Thyroid gland (tissue), 4 donors: ENCODE measurements around the gene ZNF232.
"Not testable (repeated sequence)": the region's sequence is repeated elsewhere in the genome, so short reads cannot be mapped to it uniquely, and the experiment has no call there.

Experiments
- CTCF ChIP-seq, 6 experiments: fragments of 200-600 bp in 3 of 6; fragments of 450-650 bp in 3 of 6; sonication (generic) in 3 of 6; IDR thresholded peaks; one replicate each; pipeline ENCODE4 v1.5.1; 2016 to 2019; ENCODE audit warnings: antibody characterized with exemption in 6 of 6, mild to moderate bottlenecking in 2 of 6, inconsistent platforms in 1 of 6, moderate library complexity in 1 of 6
- POLR2A ChIP-seq, 2 donors: fragments of 450-650 bp; IDR thresholded peaks; one replicate each; pipeline ENCODE4 v1.6.1; 2017; ENCODE audit warnings: antibody characterized with exemption in 2 of 2, mild to moderate bottlenecking in 2 of 2, moderate library complexity in 1 of 2

GRCh38 chr17:5142877-5143276 lies 31.2 kb upstream of the ZNF232 start:
- TF ChIP-seq CTCF, POLR2A (IDR thresholded peaks at IDR 0.05): not testable (repeated sequence)
